CD14-positive monocyte (primary cell): Measurements from ENCODE around the gene CGB2. TPM values are rescaled to one million over a fixed set of nuclear protein-coding genes. Genes with fewer than 3 reads are reported as not detected.

Experiments
- DNase-seq, 3 donors: peaks; one replicate each; pipeline ENCODE4 v3.0.0-alpha.2; 2011 to 2022
- H2AFZ ChIP-seq: 2 replicates; pipeline ENCODE4 v1.6.0; 2012; ENCODE audit warnings: mild to moderate bottlenecking, low read depth, low read length, inconsistent platforms; ENCODE audit not compliant: insufficient read depth, poor library complexity, severe bottlenecking
- H3K27ac ChIP-seq, 2 donors: 1 replicate in 1 of 2; 2 replicates in 1 of 2; pipeline ENCODE4 v1.5.1; 2012 to 2013; ENCODE audit warnings: low read length in 2 of 2, control low read depth in 1 of 2, inconsistent platforms in 1 of 2, low read depth in 1 of 2, mild to moderate bottlenecking in 1 of 2
- H3K27me3 ChIP-seq, 2 donors: one replicate each; pipeline versions ENCODE4 v1.6.0 to v1.6.1; 2011 to 2013; ENCODE audit warnings: low read length in 2 of 2; ENCODE audit not compliant: control insufficient read depth in 2 of 2, insufficient read depth in 2 of 2
- H3K36me3 ChIP-seq, 2 donors: replicated peaks in 1 of 2; 1 replicate in 1 of 2; 2 replicates in 1 of 2; pipeline versions ENCODE4 v1.5.1 to v1.6.1; 2012 to 2013; ENCODE audit warnings: low read length in 2 of 2, control low read depth in 1 of 2, inconsistent platforms in 1 of 2, mild to moderate bottlenecking in 1 of 2; ENCODE audit not compliant: insufficient read depth in 2 of 2, control insufficient read depth in 1 of 2
- H3K4me1 ChIP-seq, 2 donors: 1 replicate in 1 of 2; 2 replicates in 1 of 2; pipeline versions ENCODE4 v1.5.1 to v1.6.1; 2012 to 2013; ENCODE audit warnings: low read length in 2 of 2, control low read depth in 1 of 2, inconsistent platforms in 1 of 2, mild to moderate bottlenecking in 1 of 2, moderate library complexity in 1 of 2; ENCODE audit not compliant: insufficient read depth in 2 of 2, control insufficient read depth in 1 of 2
- H3K4me2 ChIP-seq: replicated peaks from 2 replicates; pipeline ENCODE3; 2012; ENCODE audit warnings: low read length, moderate library complexity, mild to moderate bottlenecking; ENCODE audit not compliant: poor library complexity, severe bottlenecking; ENCODE audit errors: extremely low read depth
- H3K4me3 ChIP-seq, 3 experiments: fragments of 200-600 bp in 1 of 3; sonication (generic) in 1 of 3; replicated peaks in 1 of 3; 1 replicate in 2 of 3; 2 replicates in 1 of 3; pipeline ENCODE4 v1.5.1; 2011 to 2013; ENCODE audit warnings: low read length in 3 of 3, mild to moderate bottlenecking in 3 of 3, control low read depth in 2 of 3, low read depth in 2 of 3, inconsistent platforms in 1 of 3, moderate library complexity in 1 of 3
- H3K79me2 ChIP-seq: 2 replicates; pipeline ENCODE4 v1.6.0; 2012; ENCODE audit warnings: mild to moderate bottlenecking, control low read depth, inconsistent platforms, low read length, moderate library complexity; ENCODE audit not compliant: insufficient read depth
- H3K9ac ChIP-seq: 2 replicates; pipeline ENCODE4 v1.6.0; 2017; ENCODE audit warnings: low read length, mild to moderate bottlenecking; ENCODE audit not compliant: insufficient read depth, poor library complexity, severe bottlenecking
- H3K9me3 ChIP-seq, 2 donors: replicated peaks in 1 of 2; 1 replicate in 1 of 2; 2 replicates in 1 of 2; pipeline versions ENCODE4 v1.5.1 to v1.6.1; 2012 to 2013; ENCODE audit warnings: low read length in 2 of 2, control low read depth in 1 of 2; ENCODE audit not compliant: control insufficient read depth in 1 of 2, insufficient read depth in 1 of 2
- H4K20me1 ChIP-seq: 2 replicates; pipeline ENCODE4 v1.6.0; 2012; ENCODE audit warnings: mild to moderate bottlenecking, low read length, control low read depth, moderate library complexity; ENCODE audit not compliant: insufficient read depth
- H3K27ac Mint-ChIP-seq, 7 donors: one replicate each; pipeline ENCODE4 v1.8.0; 2020; ENCODE audit warnings: mild to moderate bottlenecking in 7 of 7, mixed read lengths in 7 of 7, moderate library complexity in 6 of 7, inconsistent platforms in 2 of 7
- H3K27me3 Mint-ChIP-seq, 3 donors: one replicate each; pipeline ENCODE4 v1.8.0; 2021 to 2022; ENCODE audit warnings: low read depth in 3 of 3, mild to moderate bottlenecking in 3 of 3, mixed read lengths in 3 of 3, moderate library complexity in 3 of 3, inconsistent platforms in 1 of 3
- H3K36me3 Mint-ChIP-seq, 2 donors: one replicate each; pipeline ENCODE4 v1.8.0; 2020; ENCODE audit warnings: mixed read lengths in 2 of 2, inconsistent platforms in 1 of 2, mild to moderate bottlenecking in 1 of 2
- H3K4me1 Mint-ChIP-seq: one replicate; pipeline ENCODE4 v1.8.0; 2020; ENCODE audit warnings: mild to moderate bottlenecking, mixed read lengths
- H3K4me3 Mint-ChIP-seq, 2 donors: one replicate each; pipeline ENCODE4 v1.8.0; 2020; ENCODE audit warnings: mild to moderate bottlenecking in 2 of 2, mixed read lengths in 2 of 2, moderate library complexity in 1 of 2
- H3K9me3 Mint-ChIP-seq, 7 donors: one replicate each; pipeline ENCODE4 v1.8.0; 2020 to 2022; ENCODE audit warnings: mixed read lengths in 7 of 7, mild to moderate bottlenecking in 6 of 7, moderate library complexity in 6 of 7, inconsistent platforms in 2 of 7
- WGBS: methylation state at CpG from one replicate; pipeline ENCODE4 v1.1.5; 2013; ENCODE audit warnings: missing lambda C conversion rate; ENCODE audit not compliant: insufficient coverage; 5-methylcytosine and 5-hydroxymethylcytosine counted together
- intact Hi-C, 2 donors: fragments of 100-400 bp; cut with micrococcal nuclease; formaldehyde crosslinking; loops; one replicate each; pipeline versions ENCODE4 v1.15.0 to v1.15.1; 2023
- polyA plus RNA-seq, 3 donors: library from polyadenylated mRNA; depleted of rRNA in 1 of 3; unstranded in 2 of 3; stranded (reverse) in 1 of 3; fragments of 300-500 nt in 2 of 3; fragments of >200 nt in 1 of 3; fragmentation: Illumina TruSeq in 2 of 3; gene quantifications; 1 replicate in 2 of 3; 2 replicates in 1 of 3; pipeline ENCODE4 v1.2.3, GENCODE V29; 2012 to 2021
- TF ChIP-seq, protein P1 (sequence below): fragments of 200-600 bp; IDR thresholded peaks from one replicate; pipeline ENCODE4 v1.8.0; 2022; ENCODE audit warnings: antibody characterized with exemption, mild to moderate bottlenecking

The CGB2 gene
- polyA plus RNA-seq, 3 donors = not detected

DNA sequence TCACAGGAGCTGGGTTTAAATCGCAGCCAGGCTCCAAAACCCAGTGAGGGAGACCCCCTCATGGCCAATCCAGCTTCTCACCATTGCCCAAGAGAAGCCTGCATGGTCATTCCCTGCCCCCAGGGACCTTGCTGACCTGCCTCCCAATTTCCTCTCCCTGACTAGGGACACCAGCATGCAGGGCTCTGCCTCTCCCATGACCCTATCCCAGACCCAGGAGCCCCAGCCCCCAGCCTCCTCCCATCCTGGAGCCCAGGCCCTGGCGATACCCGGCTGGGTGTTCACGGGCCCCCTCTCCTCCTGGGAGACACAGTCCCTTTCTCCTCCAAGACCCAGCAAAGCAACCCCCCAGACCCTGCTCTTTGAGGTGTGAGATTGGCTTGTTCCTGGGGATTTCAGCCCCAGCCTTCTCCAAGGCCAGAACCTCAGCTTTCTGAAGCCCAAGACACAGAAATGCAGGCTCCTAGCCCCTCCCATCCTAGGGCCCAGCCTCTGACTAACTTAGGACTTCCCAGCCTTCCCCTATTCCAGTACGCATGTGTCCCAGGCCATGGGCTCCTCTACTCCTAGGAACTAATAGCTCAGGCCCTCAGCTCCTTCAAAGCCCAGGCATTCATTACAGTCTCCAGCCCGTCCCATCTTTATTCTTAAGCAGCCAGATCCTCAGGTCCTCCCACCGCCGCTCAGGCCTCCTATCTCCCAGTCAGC lies 39.7 kb upstream of the CGB2 start:
- peak; percentile 39 to 91 (median 50) for DNase-seq

DNA sequence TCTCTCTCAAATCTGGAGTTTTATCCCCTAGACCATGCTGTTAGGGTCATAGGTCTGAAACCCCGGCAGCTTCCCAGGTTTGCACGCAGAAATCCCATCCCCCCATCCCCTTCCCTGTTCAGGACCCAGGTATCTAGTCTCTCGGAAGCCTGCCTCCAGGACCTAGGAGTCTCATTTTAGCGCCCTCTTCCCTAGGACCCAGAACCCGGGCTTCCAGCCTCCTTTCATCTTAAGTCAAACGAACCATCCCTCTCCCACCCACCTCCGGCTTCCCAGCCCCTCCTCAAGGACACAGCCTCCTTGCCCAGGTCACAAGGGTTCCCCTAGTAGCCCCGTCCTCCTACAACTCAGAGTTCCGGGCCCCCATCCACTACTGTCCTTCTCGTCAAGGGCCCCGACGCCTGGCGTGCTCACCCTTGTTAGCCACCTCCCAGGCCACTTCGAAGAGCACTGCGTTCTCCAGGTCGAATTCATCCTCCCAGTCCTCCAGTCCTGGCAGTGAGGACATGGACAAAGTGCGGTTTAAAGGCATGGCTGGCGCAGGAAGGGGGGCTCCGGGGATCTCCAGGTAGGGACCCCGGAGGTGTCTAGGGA lies 39.0 kb upstream of the CGB2 start:
- Mint-ChIP-seq H3K27me3 (peaks cover 0 to 3% (median 0%) of the 10 kb centered on the region in 3 donors), H3K4me3 (peak overlapping the region; percentile 92 to 94), H3K36me3 (peaks cover 20 to 39% of the 10 kb centered on the region in 2 donors), H3K27ac (peak overlapping the region; percentile 91 to 99 (median 97)), H3K9me3 (peaks cover 0 to 1% (median 0%) of the 10 kb centered on the region in 7 donors), H3K4me1 (peaks cover 26% of the 10 kb centered on the region)
- Histone ChIP-seq H3K27ac (peak overlapping the region; percentile 86 to 94), H3K9me3 (no peaks in the 10 kb centered on the region), H2AFZ (peak overlapping the region; percentile 95), H3K27me3 (no peaks in the 10 kb centered on the region), H3K79me2 (peaks cover 71% of the 10 kb centered on the region), H3K4me3 (peak overlapping the region; percentile 78 to 98 (median 93)), H3K9ac (peak overlapping the region; percentile 85), H3K4me1 (peaks cover 25 to 40% of the 10 kb centered on the region in 2 donors), H3K36me3 (peaks cover 18 to 27% of the 10 kb centered on the region in 2 donors), H3K4me2 (peak overlapping the region; percentile 98), H4K20me1 (peaks cover 8% of the 10 kb centered on the region)
- intact Hi-C loops = loop anchor here in 1 of 2 donors (10.0 kb wide), 1 partner anchor 668 kb away; the partner anchor contains the start of gene EMP3
- no peak for DNase-seq
- 0% methylated on average over 16 of the region's 20 CpGs for WGBS
- TF ChIP-seq, protein P1, sequence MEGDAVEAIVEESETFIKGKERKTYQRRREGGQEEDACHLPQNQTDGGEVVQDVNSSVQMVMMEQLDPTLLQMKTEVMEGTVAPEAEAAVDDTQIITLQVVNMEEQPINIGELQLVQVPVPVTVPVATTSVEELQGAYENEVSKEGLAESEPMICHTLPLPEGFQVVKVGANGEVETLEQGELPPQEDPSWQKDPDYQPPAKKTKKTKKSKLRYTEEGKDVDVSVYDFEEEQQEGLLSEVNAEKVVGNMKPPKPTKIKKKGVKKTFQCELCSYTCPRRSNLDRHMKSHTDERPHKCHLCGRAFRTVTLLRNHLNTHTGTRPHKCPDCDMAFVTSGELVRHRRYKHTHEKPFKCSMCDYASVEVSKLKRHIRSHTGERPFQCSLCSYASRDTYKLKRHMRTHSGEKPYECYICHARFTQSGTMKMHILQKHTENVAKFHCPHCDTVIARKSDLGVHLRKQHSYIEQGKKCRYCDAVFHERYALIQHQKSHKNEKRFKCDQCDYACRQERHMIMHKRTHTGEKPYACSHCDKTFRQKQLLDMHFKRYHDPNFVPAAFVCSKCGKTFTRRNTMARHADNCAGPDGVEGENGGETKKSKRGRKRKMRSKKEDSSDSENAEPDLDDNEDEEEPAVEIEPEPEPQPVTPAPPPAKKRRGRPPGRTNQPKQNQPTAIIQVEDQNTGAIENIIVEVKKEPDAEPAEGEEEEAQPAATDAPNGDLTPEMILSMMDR = no peak

More for the DNA sequence above, 39.7 kb upstream of the CGB2 start:
- Histone ChIP-seq H3K79me2 (peaks cover 65% of the 10 kb centered on the region), H3K4me2 (peak overlapping the region; percentile 98), H3K27ac (peak overlapping the region; percentile 86 to 94), H2AFZ (peak overlapping the region; percentile 95), H3K9me3 (no peaks in the 10 kb centered on the region), H3K9ac (peak overlapping the region; percentile 85), H4K20me1 (peaks cover 8% of the 10 kb centered on the region), H3K4me1 (peaks cover 25 to 40% of the 10 kb centered on the region in 2 donors), H3K27me3 (no peaks in the 10 kb centered on the region), H3K4me3 (peak overlapping the region; percentile 78 to 98 (median 93)), H3K36me3 (peaks cover 18 to 33% of the 10 kb centered on the region in 2 donors)
- 21% methylated on average over 4 of the region's 8 CpGs for WGBS
- TF ChIP-seq, protein P1 = no peak
- Mint-ChIP-seq H3K9me3 (peaks cover 0 to 1% (median 0%) of the 10 kb centered on the region in 7 donors), H3K27ac (peak overlapping the region; percentile 91 to 99 (median 97)), H3K4me1 (peaks cover 26% of the 10 kb centered on the region), H3K36me3 (peaks cover 22 to 45% of the 10 kb centered on the region in 2 donors), H3K27me3 (peaks cover 0 to 3% (median 0%) of the 10 kb centered on the region in 3 donors), H3K4me3 (peak overlapping the region; percentile 92 to 94)
- intact Hi-C loops = loop anchor here in 1 of 2 donors (10.0 kb wide), 1 partner anchor 667 kb away; the partner anchor contains the start of gene EMP3
